KOPT-K1 (cell line): Measurements from ENCODE around the gene CCDC127.
"Not testable (repeated sequence)": the region's sequence is repeated elsewhere in the genome, so short reads cannot be mapped to it uniquely, and the experiment has no call there.

Experiments
- H3K27ac ChIP-seq: fragments of 200-600 bp; sonication (generic); 2 replicates; pipeline ENCODE4 v1.5.1; 2016; ENCODE audit warnings: antibody characterized with exemption, mild to moderate bottlenecking, low read depth, low read length; ENCODE audit not compliant: poor library complexity, severe bottlenecking
- H3K36me3 ChIP-seq: fragments of 200-600 bp; sonication (generic); 2 replicates; pipeline ENCODE4 v1.5.1; 2017; ENCODE audit warnings: antibody characterized with exemption, mild to moderate bottlenecking, low read length, moderate library complexity; ENCODE audit not compliant: insufficient read depth
- H3K9me3 ChIP-seq: fragments of 200-600 bp; sonication (generic); 2 replicates; pipeline ENCODE4 v1.5.1; 2017; ENCODE audit warnings: antibody characterized with exemption, low read length, mild to moderate bottlenecking; ENCODE audit not compliant: insufficient read depth, poor library complexity, severe bottlenecking

The CCDC127 gene

GRCh38 chr5:217494-218456 is at the start of gene CCDC127, which contains the start of gene SDHA:
TSS of gene CCDC127 (minus strand) at chr5:218153. CDS start at chr5:216849, 1,304 bp downstream.
TSS of gene SDHA (plus strand) at chr5:218320. CDS start at chr5:218356, 36 bp downstream.
- not testable (repeated sequence) for H3K9me3 ChIP-seq
- Histone ChIP-seq H3K36me3 (peaks cover 22% of the 10 kb centered on the region), H3K27ac (peak within 1 kb of the TSS; percentile 83)

GRCh38 chr5:267716-268115 is 49.8 kb upstream of the CCDC127 start:
- Histone ChIP-seq H3K36me3 (peaks cover 24% of the 10 kb centered on the region), H3K27ac (no peak overlapping the region), H3K9me3 (no peaks in the 10 kb centered on the region)

- H3K36me3 ChIP-seq: peaks cover 24% of the 10 kb centered on the region
- H3K9me3 ChIP-seq, H3K27ac ChIP-seq: not testable (repeated sequence)
Measured at GRCh38 chr5:266311-267026, 48.5 kb upstream of the CCDC127 start.

GRCh38 chr5:264338-264737 is 46.4 kb upstream of the CCDC127 start:
- H3K27ac ChIP-seq: no peak overlapping the region
- no peaks in the 10 kb centered on the region for H3K9me3 ChIP-seq
- peaks cover 24% of the 10 kb centered on the region for H3K36me3 ChIP-seq

- H3K27ac ChIP-seq: not testable (repeated sequence)
- H3K36me3 ChIP-seq: peaks cover 27% of the 10 kb centered on the region
Measured at GRCh38 chr5:263275-263974, 45.5 kb upstream of the CCDC127 start.

GRCh38 chr5:257148-257547 is 39.2 kb upstream of the CCDC127 start:
- Histone ChIP-seq H3K9me3 (peaks cover 16% of the 10 kb centered on the region), H3K36me3 (peaks cover 58% of the 10 kb centered on the region), H3K27ac (no peak overlapping the region)

More at GRCh38 chr5:263275-263974, 45.5 kb upstream of the CCDC127 start:
- H3K9me3 ChIP-seq: not testable (repeated sequence)

GRCh38 chr5:256347-256746 is 38.4 kb upstream of the CCDC127 start:
- H3K36me3 ChIP-seq: peaks cover 66% of the 10 kb centered on the region
- peaks cover 16% of the 10 kb centered on the region for H3K9me3 ChIP-seq
- not testable (repeated sequence) for H3K27ac ChIP-seq

- Histone ChIP-seq H3K36me3 (peaks cover 79% of the 10 kb centered on the region), H3K9me3 (peaks cover 16% of the 10 kb centered on the region)
- not testable (repeated sequence) for H3K27ac ChIP-seq
Measured at GRCh38 chr5:255116-255515, 37.2 kb upstream of the CCDC127 start.

GRCh38 chr5:254322-254721 is 36.4 kb upstream of the CCDC127 start:
- Histone ChIP-seq H3K9me3 (peaks cover 16% of the 10 kb centered on the region), H3K36me3 (peaks cover 87% of the 10 kb centered on the region)
- not testable (repeated sequence) for H3K27ac ChIP-seq

- Histone ChIP-seq H3K36me3 (peaks cover 95% of the 10 kb centered on the region), H3K9me3 (peaks cover 5% of the 10 kb centered on the region), H3K27ac (no peak overlapping the region)
Measured at GRCh38 chr5:252546-252945, 34.6 kb upstream of the CCDC127 start.

GRCh38 chr5:251975-252374 is 34.0 kb upstream of the CCDC127 start:
- H3K36me3 ChIP-seq: peaks cover 95% of the 10 kb centered on the region
- not testable (repeated sequence) for H3K9me3 ChIP-seq, H3K27ac ChIP-seq

- peaks cover 94% of the 10 kb centered on the region for H3K36me3 ChIP-seq
- H3K9me3 ChIP-seq, H3K27ac ChIP-seq: not testable (repeated sequence)
Measured at GRCh38 chr5:251538-251937, 33.6 kb upstream of the CCDC127 start.

- H3K27ac ChIP-seq, H3K9me3 ChIP-seq: not testable (repeated sequence)
- H3K36me3 ChIP-seq: peaks cover 94% of the 10 kb centered on the region
Measured at GRCh38 chr5:251016-251415, 33.1 kb upstream of the CCDC127 start.

- H3K9me3 ChIP-seq, H3K27ac ChIP-seq: not testable (repeated sequence)
- peaks cover 94% of the 10 kb centered on the region for H3K36me3 ChIP-seq
Measured at GRCh38 chr5:250396-250795, 32.4 kb upstream of the CCDC127 start.

GRCh38 chr5:245717-246116 is 27.8 kb upstream of the CCDC127 start:
- H3K36me3 ChIP-seq: peaks cover 99% of the 10 kb centered on the region
- not testable (repeated sequence) for H3K27ac ChIP-seq

More at GRCh38 chr5:245717-246116, 27.8 kb upstream of the CCDC127 start:
- H3K9me3 ChIP-seq: not testable (repeated sequence)
